ENCODE data around the gene TSR1.

- TF ChIP-seq CTCF (IDR thresholded peaks at IDR 0.05; ENCODE audit: insufficient read depth, low read length) (no peak), POLR2AphosphoS5 (IDR thresholded peaks at IDR 0.05; ENCODE audit: low read depth) (no peak), SPI1 (IDR thresholded peaks at IDR 0.05; ENCODE audit: borderline replicate concordance, low read depth) (no peak), REST (IDR thresholded peaks at IDR 0.05; ENCODE audit: insufficient replicate concordance, low read depth) (no peak), GABPA (IDR thresholded peaks at IDR 0.05; ENCODE audit: low read depth) (no peak)
These were observed 43.4 kb upstream of the TSR1 start for GRCh38 chr17:2379489-2380225.

Data from HL-60 (cell line).